ENCODE data around the gene PPP1R27. TPM values are rescaled to one million over a fixed set of nuclear protein-coding genes. Genes with fewer than 3 reads are reported as not detected.
A peak's percentile ranks its signal among the peaks of the same experiment; 100 is the strongest.
"Not testable (repeated sequence)": the region's sequence is repeated elsewhere in the genome, so short reads cannot be mapped to it uniquely, and the experiment has no call there.

PPP1R27 gene
- polyA plus RNA-seq, 3 donors, result 0.12 to 0.45 (median 0.17) TPM

- no peak for DNase-seq (ENCODE audit: extremely low read depth in 1 of 11, low read depth in 9 of 11, low spot score in 4 of 11)
Measured at GRCh38 chr17:81844327-81844851, 9.5 kb upstream of the PPP1R27 start.

DNA sequence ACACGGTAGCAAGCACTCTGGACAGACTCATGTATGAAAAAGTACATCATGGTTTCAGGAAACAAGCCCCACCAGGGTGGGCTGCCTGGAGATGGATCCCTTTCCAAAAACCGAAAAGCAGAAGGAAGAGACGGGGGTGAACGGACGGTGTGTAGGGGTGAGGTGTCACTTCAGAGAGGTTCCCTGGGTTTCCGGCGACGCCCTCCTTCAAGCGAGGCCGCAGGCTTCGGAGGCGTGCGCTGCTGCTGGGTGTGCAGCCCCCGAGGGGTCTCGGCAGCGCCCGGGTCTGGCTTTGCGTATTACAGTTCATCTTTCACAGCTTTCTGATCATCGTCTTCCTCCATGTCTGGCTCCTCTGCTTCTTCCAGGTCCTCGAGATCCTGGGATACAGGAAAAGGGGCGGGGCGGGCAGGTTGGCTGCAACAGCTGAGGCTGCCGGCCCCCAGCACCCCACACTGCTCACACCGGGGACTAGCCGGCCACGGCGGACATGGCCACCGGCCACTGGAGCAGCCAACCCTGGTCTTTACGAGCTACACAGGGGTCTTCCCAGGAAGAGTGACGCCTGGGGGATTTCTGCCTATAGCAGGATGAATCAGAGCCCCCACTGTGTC lies 9.0 kb upstream of the PPP1R27 start:
- DNase-seq (ENCODE audit: extremely low read depth in 1 of 11, low read depth in 9 of 11, low spot score in 4 of 11), result no peak

GRCh38 chr17:81842725-81843504 lies 8.1 kb upstream of the PPP1R27 start:
- DNase-seq (ENCODE audit: extremely low read depth in 1 of 11, low read depth in 9 of 11, low spot score in 4 of 11), result no peak

- DNase-seq (ENCODE audit: extremely low read depth in 1 of 11, low read depth in 9 of 11, low spot score in 4 of 11), result no peak
Measured at GRCh38 chr17:81842378-81842724, 7.5 kb upstream of the PPP1R27 start.

DNA sequence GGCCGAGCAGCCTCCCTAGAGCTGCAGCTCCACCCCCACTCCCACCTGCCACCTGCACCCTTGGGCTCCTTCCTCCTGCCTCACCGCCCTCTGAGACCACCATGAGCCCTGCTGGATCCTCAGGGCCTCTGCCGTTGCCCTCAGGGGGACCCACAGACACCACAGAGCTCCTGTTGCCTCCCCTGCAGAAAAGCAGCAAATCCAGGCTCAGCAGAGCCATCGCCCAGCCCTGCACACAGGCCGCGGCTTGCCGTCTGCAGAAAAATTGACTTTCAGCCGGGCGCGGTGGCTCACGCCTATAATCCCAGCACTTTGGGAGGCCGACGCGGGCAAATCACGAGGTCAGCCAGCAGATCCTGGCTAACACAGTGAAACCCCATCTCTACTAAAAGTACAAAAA lies 7.0 kb upstream of the PPP1R27 start:
- no peak for DNase-seq (ENCODE audit: extremely low read depth in 1 of 11, low read depth in 9 of 11, low spot score in 4 of 11)

GRCh38 chr17:81840826-81841778 lies 6.3 kb upstream of the PPP1R27 start:
- DNase-seq (ENCODE audit: extremely low read depth in 1 of 11, low read depth in 9 of 11, low spot score in 4 of 11), result no peak

DNA sequence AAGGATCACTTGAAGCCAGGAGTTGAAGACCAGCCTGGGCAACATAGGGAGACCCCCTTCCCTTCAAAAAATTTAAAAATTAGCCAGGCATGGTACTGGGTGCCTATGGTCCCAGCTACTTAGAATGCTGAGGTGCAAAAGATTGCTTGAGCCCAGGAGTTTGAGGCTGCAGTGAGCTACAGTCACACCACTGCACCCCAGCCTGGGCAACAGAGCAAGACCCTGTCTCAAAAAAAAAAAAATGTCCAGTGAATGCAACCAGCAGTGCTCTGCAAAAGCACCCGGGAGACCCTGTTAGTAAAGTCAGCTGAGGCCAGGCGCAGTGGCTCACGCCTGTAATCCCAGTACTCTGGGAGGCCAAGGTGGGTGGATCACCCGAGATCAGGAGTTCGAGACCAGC lies 5.2 kb upstream of the PPP1R27 start:
- DNase-seq (ENCODE audit: extremely low read depth in 1 of 11, low read depth in 9 of 11, low spot score in 4 of 11), result not testable (repeated sequence)

DNA sequence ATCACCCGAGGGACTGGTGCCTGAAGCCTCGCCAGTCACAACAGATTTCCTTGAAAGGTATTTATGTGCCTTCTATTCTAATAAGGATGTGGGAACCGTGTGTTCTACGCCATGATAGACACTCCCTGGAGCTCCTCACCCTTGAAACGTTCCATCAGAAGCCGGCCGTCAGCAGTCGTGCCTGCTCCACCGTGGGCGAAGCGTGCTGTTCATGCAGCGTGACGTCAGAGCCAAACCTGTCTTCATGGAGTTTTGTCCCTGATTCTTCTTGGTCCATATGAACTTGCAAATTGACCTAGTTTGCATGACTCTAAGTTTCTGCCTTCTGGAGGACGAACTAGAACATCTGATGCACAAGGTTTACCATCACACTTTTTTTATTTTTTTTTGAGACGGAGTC lies 4.5 kb upstream of the PPP1R27 start:
- no peak for DNase-seq (ENCODE audit: extremely low read depth in 1 of 11, low read depth in 9 of 11, low spot score in 4 of 11)

- DNase-seq (ENCODE audit: extremely low read depth in 1 of 11, low read depth in 9 of 11, low spot score in 4 of 11), result no peak
Measured at GRCh38 chr17:81838753-81839255, 4.0 kb upstream of the PPP1R27 start.

- DNase-seq (ENCODE audit: extremely low read depth in 1 of 11, low read depth in 9 of 11, low spot score in 4 of 11), result no peak
Measured at GRCh38 chr17:81837641-81838040, 2.8 kb upstream of the PPP1R27 start.

DNA sequence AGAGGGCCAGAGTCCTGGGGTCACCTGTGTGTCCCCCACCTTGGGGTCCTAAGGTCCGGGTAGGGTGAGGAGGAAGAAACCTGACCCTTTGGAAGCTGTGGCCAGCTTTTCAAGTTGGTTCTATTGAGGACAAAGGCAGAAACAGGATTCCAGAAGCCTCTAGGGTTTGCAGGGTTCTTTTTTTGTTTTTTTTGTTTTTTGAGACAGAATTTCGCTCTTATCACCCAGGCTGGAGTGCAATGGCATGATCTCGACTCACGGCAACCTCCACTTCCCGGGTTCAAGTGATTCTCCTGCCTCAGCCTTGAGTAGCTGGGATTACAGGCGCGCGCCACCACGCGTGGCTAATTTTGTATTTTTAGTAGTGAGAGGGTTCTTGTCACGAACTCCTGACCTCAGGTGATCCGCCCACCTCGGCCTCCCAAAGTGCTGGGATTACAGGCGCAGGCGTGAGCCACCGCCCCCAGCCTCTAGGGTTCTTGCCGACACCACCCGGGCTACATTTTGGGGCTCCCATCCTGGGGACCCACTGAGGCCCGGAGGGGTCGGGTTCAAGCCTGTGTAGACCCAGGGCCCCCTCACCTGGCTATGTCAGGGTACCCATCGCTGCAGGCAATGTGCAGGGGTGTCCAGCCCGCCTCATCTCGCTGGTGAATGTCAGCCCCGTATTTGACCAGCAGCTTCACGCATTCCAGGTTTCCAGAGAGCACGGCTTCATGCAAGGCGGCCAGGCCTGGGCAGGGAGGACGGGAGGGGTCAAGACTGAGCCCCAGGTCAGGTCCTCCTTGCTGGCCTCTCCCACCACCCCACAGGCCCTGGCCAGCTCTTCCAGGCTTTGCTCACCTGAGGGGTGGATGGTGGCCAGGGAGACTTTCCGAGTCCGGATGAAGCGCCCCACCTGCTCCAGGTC lies 674 bp downstream of the PPP1R27 start:
- no peak for DNase-seq (ENCODE audit: extremely low read depth in 1 of 11, low read depth in 9 of 11, low spot score in 4 of 11)

DNA sequence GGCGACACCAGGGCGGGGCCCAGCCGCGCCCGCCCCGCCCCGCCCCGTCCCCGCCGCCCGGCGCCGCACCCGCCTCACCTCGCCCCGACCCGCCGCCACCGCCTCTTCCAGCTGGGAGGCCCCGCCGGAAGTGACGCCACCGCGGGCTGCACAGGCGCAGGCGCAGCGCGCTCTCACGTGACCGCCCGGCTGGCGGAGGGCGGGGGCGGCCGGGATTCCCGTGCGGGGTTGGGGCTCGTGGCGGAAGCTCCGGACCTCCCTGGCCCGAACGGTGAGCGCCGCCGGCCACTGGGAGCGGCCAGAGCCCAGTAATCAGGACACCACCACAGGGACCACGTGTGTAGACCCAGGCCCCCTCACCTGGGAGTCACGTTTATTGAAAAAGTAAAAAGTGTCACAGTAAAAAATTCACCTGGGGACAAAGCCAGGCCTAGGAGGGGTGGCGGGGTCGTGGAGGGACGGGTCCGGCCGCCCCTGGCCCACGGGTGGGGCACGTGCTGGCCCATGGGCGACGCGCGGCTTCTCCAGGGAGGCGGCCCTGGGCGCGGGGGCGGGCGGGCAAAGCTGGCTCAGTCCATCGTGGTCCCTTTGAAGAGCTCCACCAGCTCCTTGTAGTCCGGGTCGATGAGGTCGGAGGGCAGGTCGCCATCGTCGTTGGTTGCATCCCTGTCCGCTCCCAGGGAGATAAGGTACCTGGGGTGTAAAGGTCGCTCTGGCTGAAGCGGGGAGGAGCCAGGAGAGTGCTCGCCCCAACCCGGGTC lies 1.5 kb downstream of the PPP1R27 start, which contains the start of gene MCRIP1:
TSS of gene MCRIP1 (minus strand) at position 132 of the 761 bp plus-strand sequence. CDS start 8,785 bp downstream, outside the sequence.
- peak; percentile 80 to 94 (median 89) for DNase-seq (ENCODE audit: extremely low read depth in 1 of 11, low read depth in 9 of 11, low spot score in 4 of 11)

- no peak for DNase-seq (ENCODE audit: extremely low read depth in 1 of 11, low read depth in 9 of 11, low spot score in 4 of 11)
Measured at GRCh38 chr17:81832608-81833159, 2.2 kb downstream of the PPP1R27 start.

GRCh38 chr17:81831957-81832607 lies 2.8 kb downstream of the PPP1R27 start:
- DNase-seq (ENCODE audit: extremely low read depth in 1 of 11, low read depth in 9 of 11, low spot score in 4 of 11), result no peak

DNA sequence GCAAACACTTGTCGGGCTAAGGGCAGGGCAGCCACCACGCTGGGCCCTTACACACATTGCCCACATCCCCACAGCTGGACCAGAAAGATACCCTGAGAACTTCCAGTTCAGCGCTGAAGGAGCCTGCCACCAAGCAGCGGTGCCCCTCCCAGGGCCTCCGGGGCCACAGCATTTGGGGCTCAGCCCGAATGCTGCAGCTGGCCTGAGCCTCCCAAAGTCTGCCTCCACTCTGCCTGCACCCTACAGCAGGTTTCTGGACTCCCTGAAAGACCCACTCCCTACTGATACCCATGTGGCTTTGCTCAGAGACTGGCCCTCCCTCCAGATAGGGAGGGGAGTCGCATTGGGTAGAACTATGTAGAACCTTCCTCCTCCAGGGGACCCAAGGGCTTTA lies 3.3 kb downstream of the PPP1R27 start:
- no peak for DNase-seq (ENCODE audit: extremely low read depth in 1 of 11, low read depth in 9 of 11, low spot score in 4 of 11)

GRCh38 chr17:81829858-81830257 lies 5.0 kb downstream of the PPP1R27 start:
- DNase-seq (ENCODE audit: extremely low read depth in 1 of 11, low read depth in 9 of 11, low spot score in 4 of 11), result no peak

DNA sequence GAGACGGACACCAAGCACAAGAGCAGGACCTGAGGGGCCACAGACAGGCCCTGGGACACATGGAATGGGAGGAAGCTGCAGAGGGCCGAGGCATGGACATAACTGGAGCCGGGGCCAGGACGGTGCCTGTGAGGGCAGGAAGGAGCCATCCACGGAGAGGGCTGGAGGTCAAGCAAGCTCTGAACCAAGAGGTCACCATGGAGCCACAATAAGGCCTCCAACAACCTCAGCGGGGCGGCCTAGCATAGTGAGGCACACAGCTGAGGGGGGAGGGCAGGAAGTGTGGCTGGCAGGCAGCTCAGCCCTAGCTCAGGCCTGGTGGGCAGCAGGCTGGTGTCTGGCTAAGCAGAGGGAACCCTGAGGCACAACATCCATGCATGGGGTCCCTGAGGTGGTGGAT lies 6.2 kb downstream of the PPP1R27 start:
- no peak for DNase-seq (ENCODE audit: extremely low read depth in 1 of 11, low read depth in 9 of 11, low spot score in 4 of 11)
